ENCODE results near the gene TAPBP.

Gene TAPBP

DNA sequence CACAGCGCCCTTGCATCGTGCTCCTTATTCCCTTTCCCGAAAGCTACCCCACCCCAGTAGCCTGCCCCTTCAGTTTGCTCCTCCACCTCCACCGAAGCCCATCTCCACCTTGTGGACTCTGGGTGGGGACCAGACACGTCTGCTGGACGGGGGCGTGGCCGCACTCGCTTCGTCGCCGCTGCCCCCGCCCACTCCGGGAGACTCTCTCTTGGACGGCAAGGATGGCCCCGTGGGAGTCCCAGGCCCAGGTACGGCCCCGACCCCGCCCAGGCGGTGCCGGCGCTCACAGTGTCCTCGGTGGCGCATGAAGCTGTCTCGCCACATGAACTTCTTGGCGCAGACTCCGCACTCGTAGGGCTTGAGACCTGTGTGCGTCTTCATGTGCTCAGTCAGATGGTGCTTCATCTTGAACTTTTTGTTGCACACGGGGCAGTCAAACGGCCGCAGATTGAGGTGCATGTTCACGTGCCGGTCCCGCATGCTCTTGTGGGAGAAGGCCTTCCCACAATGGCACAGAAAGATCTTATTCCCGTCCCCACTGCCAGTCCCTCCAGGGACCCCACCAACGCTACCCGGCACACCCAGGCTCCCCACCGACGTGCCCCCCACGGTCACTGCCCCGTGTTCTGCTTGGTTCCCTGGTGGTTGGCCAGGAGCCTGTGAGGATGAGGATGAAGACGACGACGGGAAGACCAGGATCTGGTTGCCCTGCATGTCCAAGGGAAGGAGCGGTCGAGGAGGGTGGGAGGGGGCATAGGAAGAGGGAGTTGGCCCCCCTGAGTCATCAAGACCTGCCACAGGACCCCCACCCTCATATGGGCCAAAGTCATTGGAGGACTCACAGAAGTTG is 1.3 kb upstream of the TAPBP start:
- no peak for TF ChIP-seq POLR2A (IDR thresholded peaks at IDR 0.05; ENCODE audit: low read depth, low read length)
- no peak for DNase-seq (ENCODE audit: insufficient read length, low spot score)
- no peak for FAIRE-seq

DNA sequence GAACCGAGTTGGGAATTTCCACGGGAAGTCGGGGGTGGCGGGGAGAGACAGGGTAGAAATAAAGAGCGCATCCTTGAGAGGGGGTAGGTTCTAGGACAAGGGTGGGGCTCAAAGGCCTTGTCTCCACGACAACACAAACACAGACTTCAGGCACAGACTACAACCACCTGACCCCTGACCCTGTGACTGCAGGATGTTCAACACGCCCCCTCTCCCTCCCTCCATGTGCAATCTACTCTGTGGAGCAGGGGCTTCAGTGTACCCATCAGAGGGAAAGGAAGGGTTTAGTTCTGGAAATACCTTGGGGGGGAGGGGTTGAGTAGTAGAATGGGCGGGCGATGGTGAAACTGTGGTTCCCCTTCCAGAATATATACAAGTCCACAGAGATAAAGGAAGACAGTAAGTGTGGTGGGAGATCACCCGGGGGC is 651 bp upstream of the TAPBP start:
- FAIRE-seq = no peak
- no peak for TF ChIP-seq POLR2A (IDR thresholded peaks at IDR 0.05; ENCODE audit: low read depth, low read length)
- DNase-seq (ENCODE audit: insufficient read length, low spot score) = peak; percentile 35

DNA sequence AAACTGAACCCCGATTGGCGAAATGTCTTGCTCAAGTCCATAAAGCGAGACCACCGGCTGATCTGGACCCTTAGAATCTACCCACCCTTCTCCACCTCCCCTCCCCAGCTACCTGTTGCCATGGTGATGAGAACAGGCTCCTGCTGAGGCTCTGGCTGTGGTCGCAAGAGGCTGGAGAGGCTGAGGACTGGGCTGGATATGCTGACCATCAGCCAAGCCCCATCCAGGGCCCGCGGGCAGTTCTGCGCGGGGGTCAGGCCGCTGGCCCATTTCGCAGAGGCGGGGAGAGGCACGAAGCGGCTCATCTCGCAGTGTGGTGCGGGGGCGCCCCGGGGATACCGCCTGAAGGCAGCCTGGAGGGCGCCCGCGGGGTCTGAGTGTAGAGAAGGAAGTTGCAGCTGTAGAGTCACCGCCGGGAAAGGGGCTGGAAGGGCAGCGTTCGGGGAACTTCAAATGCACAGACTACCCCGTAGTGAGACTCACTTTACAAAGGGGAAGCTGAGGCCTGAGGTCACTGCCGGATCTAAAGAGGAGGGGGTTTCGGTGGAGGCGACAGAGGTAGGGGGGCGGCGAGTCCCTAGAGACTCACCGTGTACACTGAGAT is 671 bp downstream of the TAPBP start:
- no peak for FAIRE-seq

GRCh38 chr6:33312361-33313104 is 1.3 kb downstream of the TAPBP start:
- peak; percentile 74 for DNase-seq (ENCODE audit: insufficient read length, low spot score)
- FAIRE-seq = no peak

More for the DNA sequence above, 671 bp downstream of the TAPBP start:
- DNase-seq (ENCODE audit: insufficient read length, low spot score) = peak; percentile 31
- no peak for TF ChIP-seq POLR2A (IDR thresholded peaks at IDR 0.05; ENCODE audit: low read depth, low read length)

DNA sequence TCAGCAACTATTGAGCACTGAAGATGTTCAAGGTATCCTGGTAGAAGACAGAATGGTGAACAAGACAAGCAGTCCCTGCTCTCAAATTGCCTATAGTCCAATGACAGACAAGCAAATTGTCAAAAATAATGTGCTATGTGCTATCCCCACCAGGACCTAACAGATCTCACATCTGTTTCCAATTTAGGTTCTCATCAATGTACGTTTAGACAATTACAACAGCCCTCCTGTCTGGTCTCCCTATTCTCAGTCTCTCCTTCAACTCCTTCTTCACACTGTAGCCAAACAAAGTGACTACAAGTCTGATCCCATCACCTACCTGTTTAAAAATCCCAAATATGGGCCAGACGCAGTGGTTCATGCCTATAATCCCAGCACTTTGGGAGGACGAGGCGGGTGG is 7.5 kb downstream of the TAPBP start:
- FAIRE-seq = no peak
- no peak for TF ChIP-seq POLR2A (IDR thresholded peaks at IDR 0.05; ENCODE audit: low read depth, low read length)
- DNase-seq (ENCODE audit: insufficient read length, low spot score) = no peak

More at GRCh38 chr6:33312361-33313104, 1.3 kb downstream of the TAPBP start:
- TF ChIP-seq POLR2A (IDR thresholded peaks at IDR 0.05; ENCODE audit: low read depth, low read length) = no peak

DNA sequence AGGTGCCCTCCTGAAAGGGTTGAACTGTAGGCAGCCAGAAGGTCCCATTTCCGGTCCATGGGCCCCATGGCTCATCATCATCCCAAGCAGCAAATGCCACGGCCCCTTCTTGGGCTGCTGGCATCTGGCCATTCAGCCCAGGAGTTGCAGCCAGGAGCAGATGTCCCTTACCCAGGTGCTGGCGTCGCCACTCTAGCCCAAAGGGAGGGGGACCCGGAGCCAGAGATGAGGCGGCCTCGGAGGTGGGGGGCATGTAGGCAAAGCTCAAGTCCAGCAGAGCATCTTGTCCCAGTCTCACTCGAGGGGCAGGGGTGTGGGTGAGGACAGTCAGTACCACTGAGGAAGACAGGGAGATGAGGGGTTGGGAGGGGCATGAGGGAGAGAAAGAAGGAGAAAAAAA is 8.8 kb downstream of the TAPBP start:
- TF ChIP-seq POLR2A (IDR thresholded peaks at IDR 0.05; ENCODE audit: low read depth, low read length) = no peak
- FAIRE-seq (no peak), DNase-seq (ENCODE audit: insufficient read length, low spot score) (no peak)

DNA sequence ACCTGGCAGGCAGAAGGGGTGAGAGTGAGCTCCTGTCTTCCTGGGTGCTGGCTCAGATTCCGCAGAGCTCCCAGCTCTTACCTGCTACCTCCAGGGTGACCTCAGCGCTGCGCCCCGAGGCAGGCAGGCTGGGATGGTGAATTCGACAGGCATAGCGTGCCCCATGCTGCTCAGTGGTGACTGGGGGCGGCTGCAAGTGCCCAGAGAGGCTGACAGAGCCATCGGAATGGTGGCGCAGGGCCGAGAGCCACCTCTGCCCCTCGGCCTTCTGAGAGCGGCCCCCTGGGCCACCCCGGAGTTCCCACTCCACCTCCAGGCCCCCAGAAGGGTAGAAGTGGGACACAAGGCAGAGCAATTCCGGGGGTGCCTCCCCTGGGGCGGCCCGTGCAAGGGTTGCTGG is 9.7 kb downstream of the TAPBP start:
- no peak for TF ChIP-seq POLR2A (IDR thresholded peaks at IDR 0.05; ENCODE audit: low read depth, low read length)
- no peak for DNase-seq (ENCODE audit: insufficient read length, low spot score)
- no peak for FAIRE-seq

GRCh38 chr6:33301877-33302276 is 12.0 kb downstream of the TAPBP start:
- no peak for TF ChIP-seq POLR2A (IDR thresholded peaks at IDR 0.05; ENCODE audit: low read depth, low read length)
- no peak for FAIRE-seq
- no peak for DNase-seq (ENCODE audit: insufficient read length, low spot score)

DNA sequence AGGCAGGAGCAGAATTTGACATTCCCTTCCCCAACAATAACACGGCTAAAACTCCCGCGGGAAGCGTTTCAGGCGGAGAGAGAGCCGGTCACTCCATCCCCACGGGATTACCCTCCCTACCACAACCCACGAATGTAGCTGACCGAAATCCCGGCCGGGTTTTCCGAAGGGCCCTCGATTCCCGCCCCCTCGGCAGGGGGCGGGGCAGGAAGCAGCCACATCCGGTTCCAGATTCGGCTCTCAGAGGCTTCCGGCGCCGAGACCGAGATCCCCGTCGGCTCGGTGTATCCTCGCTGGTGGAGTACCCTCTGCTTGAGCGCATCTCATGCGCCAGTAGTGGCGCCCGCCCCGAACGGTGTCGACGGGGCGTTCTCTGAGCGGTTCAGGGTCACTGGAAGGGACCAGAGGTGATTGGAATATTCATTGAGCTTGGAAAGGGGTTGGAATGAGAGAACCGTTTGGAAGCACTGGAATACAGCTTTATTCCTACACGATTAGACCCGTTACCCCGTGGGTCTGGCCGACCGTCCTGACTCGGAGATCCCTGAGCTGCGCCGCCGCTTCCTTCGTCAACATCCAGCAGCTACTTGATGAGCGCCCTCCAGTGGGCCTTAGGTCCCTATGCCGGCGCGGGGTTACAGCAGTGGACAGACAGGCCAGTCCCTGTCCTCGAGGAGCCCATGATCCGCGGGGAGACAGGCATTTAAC is 14.5 kb downstream of the TAPBP start:
- TF ChIP-seq POLR2A (IDR thresholded peaks at IDR 0.05; ENCODE audit: low read depth, low read length) = peak; percentile 82
- FAIRE-seq (peak; percentile 55), DNase-seq (ENCODE audit: insufficient read length, low spot score) (peak; percentile 75)

GRCh38 chr6:33298773-33299236 is 15.1 kb downstream of the TAPBP start, which contains the start of gene RGL2:
Gene RGL2, minus strand, starts transcription at chr6:33298942. Its CDS starts 332 bp downstream, at chr6:33298610.
- FAIRE-seq = no peak
- peak; percentile 49 for DNase-seq (ENCODE audit: insufficient read length, low spot score)
- 0 out of 2 replicates have a peak, but pooled peaks have one; percentile 17 for TF ChIP-seq POLR2A (IDR thresholded peaks at IDR 0.05; ENCODE audit: low read depth, low read length)

DNA sequence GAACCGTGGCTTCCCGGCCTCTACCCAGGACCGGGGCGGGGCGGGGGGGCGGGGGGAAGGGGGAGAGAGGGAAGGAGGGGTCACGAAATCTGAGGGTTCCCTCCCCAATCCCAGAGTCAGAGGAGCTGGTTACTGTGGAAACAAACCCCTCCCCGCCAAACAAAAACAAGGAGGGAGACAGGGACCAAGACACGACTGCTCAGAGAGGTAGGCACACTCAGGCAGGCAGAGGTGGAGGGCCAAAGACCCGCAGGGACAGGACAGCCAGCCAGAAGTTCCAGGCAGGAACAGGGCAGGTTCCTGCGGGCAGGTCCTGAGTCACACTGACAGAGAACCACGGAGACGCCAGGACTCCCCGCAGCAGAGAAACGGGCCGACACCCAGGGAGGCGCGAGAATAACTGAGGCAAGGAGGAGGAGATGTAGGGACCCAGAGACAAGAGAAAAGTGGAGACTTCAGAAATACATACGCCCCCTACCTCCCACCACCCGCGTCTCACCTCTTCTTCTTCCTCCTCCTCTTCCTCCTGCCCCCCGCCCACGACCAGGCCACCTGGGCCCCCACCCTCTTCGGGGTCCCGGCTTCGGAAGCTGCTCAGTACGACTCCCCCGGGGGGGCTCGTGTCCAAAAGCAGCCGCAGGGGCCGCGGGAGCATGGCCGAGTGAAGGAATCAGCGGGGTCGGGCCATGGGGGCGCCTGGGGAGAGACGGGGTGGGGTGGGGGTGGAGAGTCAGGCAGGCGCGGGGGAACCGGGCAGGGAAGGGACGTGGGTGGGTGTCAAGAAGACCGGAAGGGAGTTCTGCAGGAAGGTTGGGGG is 15.7 kb downstream of the TAPBP start:
- DNase-seq (ENCODE audit: insufficient read length, low spot score) (peak; percentile 81), FAIRE-seq (no peak)
- peak; percentile 59; the same call in 1 of the 2 replicates for TF ChIP-seq POLR2A (IDR thresholded peaks at IDR 0.05; ENCODE audit: low read depth, low read length)

DNA sequence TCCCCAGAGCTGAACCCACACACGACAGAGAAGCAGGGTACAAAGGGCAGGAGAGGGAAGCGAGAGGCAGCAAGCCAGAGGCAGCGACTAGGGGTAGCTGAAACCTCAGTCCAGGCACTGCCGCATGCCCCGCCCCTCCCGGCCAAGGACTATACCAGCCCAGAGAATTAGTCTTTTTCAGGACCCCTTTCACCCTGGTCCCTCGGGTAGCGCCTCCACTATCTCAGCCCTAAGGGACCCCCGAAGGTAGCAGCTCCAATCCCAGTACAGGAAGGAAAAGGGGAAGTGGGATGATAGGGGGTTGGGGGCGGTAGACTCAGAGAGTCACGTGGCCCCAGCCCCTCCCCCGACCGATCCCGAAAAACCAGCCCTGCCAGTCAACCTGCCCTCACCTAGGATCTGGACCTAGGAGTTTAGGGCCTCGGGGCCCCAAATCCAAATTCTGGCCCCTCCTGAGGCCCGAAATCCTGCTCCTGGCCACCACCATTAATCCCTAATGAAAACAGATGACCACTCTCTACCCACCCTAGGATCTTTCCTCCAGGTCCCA is 16.4 kb downstream of the TAPBP start:
- TF ChIP-seq POLR2A (IDR thresholded peaks at IDR 0.05; ENCODE audit: low read depth, low read length) = no peak
- no peak for FAIRE-seq
- no peak for DNase-seq (ENCODE audit: insufficient read length, low spot score)

All from H54 (cell line).